Measurements from ENCODE around the gene SKI.

Gene SKI

DNA sequence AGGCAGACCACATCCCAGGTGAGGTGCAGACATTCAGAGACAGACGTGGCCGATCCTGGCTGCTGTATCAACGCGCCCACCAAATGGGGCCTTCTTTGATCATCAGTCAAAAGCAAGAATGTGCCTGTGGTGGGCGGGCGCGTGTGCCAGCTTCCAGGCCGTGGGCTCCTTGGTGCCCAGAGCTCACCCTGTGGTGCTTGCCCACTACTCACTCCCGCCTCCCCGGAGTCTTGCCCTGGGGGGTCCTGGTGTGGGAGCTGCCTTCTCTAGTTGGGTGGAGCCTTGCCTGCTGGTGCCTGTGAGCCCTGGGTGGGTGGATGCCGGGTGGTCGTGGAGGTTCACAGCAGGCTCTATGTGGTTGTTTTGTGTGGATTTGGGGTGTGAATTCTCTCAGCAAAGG, 70.6 kb downstream of the SKI start:
- DNase-seq = no peak

DNA sequence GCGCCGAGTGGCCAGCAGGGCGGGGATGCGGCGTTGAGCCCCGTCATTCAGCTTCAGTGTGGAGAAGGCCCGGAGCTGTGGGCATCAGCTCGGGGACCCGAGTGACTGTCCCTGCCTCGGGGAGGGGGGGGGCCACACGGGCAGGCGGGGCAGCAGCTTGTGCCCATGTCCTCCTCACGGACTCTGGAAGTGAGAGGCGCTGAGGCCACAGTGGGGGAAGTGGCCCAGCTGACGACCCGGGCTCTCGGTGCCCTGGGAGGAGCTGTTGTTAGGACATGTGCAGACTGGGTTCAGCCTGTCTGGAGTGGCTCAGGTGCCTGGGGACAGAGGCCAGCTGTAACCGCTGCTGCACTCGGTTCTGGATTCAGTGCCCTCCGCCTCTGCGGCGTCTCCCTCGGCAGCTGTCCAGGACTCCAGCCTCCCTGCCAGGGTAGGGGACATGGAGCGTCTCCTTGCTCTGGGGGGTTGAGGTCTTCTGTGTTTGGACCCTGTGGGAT, 71.1 kb downstream of the SKI start:
- no peak for DNase-seq

DNA sequence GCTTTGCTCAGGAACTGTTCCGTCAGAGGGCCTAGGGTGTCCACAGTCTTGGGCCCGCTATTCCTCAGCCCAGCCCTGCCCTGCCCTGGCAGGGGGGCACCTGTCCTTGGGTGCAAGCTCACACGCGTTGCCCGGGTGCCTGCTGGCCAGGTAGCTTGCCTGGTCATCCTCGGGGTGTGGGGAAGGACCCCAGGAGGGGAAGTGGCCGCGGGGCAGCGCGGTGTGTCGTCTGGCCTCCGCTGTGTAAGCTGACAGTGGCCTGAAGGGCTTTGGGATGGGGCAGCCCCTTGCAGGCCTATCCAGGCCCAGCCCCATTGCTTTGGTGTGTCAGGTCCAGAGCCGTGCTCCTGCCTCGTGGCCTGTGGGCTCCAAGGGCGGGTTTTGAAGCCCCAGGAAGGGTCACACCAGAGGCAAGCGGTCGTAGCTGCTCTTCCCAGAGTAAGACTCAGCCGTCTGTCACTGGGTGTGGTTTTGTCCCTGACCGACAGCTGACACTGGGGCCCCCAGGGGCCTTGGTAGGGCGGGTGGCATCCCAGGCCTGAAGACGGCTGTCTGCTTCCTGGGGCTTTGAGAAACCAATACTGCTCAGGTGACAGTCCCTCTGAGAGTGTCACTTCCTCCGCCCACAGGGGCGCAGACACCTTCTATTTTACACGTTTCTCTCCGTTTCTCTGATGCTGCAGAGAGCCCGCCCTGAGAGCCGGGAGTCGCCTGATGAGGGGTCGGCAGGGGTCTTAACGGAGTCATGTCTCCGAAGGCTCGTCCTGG, 72.1 kb downstream of the SKI start:
- no peak for DNase-seq

DNA sequence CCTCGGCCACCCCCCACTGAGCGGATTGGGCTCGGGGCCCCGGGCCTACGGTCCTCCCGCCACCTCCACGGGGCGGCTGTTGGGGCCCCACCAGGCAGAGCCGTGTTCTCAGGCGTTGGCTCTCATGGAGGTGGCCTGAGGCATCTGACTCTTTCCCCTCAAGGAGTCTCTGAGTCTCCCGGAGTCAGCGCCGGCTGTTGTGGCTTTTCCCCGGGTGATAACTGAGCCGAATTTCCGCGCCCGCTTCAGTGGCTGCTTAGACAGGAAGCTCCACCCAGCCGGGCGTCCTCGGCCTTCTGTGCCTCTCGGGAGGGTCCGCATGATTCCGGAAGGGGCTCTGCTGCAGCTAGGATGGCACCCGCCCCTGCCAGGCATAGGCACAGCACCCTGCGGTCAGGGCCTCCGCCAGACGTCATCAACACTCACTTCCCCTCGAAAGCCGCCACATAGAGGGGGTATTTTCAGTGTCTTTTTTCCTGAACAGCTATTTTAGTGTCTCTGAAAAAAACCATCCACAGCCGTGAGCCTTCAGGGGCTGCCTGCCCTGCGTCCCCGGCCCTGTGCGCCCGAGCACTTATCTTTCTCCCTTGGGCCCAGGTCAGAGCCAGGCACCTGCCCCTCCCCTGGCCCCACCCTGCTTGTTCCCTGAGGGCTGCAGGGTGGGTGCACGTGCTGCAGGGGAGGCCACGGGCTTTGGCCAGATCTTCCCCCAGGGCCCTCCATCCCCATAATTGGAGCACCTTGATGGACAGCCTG, 72.9 kb downstream of the SKI start:
- DNase-seq = no peak

DNA sequence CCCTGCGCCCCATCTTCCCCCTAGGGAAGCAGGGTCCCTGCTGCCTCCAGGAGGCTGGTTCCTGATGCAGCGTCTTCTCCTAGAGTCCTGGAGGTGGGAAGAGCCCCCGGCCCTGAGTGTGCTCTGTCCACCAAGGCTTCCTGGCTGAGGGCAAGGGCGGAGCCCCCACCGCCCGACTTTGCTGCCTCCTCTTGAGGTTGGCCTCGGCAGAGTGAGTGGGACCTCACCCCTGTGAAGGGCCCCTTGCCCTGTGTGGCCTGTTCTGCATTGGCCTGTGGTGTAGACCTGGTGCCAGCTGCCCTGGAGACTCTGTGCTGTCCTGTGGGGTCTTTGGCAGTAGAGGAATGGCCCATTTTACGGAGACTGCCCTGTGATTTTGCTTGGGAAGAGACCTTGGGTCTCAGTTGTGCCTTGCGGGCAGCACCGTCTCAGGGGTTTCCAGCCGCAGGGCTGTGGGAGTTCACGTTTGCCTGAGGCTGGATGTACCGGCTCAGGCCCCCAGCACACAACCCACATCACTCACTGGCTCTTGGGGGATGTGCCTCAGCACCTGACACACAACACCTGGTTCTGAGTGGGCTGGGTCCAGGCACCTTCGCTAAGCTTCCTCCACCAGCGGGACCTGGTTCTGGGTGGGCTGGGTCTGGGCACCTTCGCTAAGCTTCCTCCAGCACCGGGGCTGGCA, 73.6 kb downstream of the SKI start:
- no peak for DNase-seq

DNA sequence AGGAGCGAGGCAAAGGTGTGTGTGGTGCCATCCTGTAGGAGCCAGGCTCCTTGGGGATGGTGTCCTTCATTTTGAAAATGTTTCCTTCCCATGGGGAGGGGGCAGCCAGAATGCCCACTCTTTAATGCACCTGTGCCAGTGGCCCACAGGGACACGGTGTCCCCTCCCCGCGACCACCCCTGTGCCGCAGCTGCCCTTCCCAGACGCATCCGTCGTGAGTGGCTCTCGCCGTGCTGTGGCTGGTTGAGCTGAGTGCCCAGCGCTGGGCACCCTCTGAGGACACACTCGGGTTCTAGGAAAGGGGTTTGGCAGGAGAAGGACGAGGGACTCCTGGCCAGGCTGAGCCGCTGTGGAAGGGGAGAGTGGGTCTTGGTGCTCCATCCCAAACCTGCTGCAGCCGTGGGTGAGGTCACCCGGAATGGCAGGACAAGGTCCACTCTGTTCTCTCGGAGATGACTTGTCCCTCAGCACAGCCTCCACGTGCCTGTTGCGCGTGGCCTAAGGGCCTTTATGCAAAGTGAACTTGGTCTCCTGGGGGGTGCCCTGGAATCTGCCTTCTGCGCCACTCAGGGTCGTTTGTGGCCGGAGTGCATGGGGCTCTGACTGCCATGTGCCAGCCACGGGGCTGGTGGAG, 74.3 kb downstream of the SKI start:
- DNase-seq = no peak

DNA sequence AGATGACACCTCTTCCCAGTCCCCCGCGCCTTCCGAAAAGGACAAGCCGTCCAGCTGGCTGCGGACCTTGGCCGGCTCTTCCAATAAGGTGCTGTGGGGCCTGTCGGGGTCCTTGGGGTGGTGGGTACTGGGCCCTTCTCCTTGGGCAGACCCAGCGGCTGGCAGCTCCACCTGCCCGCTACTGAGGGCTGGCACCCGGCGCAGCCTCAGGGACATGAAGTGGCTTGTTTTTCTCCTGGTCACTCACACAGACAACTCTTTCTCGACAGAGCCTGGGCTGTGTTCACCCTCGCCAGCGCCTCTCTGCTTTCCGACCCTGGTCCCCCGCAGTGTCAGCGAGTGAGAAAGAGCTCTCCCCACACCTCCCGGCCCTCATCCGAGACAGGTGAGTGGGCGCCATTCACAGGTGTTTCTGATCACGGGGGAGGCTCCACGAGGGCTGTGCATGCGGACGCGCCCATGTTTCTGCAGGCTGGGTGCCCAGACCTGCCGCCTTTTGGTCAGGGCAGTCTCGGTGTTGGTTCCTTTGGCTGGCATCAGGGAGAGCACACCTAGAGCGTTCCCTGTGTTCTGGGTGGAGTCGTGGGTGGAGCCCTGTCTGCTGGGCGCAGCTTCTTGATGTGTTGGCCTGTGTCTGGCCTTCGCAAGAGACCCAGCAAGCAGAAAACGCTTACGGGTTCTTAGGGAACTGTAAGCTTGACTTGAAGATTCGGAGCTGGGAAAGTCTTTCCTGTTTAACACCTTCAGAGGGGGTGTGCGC, 75.1 kb downstream of the SKI start:
- no peak for DNase-seq

DNA sequence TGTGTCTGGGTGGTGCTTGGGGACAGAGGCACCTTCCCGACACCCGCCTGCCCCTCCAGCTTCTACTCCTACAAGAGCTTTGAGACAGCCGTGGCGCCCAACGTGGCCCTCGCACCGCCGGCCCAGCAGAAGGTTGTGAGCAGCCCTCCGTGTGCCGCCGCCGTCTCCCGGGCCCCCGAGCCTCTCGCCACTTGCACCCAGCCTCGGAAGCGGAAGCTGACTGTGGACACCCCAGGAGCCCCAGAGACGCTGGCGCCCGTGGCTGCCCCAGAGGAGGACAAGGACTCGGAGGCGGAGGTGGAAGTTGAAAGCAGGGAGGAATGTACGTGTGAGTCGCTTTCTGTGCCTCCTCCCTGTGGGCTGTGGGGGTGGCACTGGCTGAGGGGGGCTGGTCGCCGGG, 75.7 kb downstream of the SKI start:
- no peak for DNase-seq

DNA sequence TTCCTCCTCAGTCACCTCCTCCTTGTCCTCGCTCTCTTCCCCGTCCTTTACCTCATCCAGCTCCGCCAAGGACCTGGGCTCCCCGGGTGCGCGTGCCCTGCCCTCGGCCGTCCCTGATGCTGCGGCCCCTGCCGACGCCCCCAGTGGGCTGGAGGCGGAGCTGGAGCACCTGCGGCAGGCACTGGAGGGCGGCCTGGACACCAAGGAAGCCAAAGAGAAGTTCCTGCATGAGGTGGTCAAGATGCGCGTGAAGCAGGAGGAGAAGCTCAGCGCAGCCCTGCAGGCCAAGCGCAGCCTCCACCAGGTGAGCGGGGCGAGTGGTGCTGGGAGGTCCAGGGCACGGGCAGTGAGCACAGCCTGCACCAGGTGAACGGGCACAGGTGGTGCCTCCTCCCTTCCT, 76.2 kb downstream of the SKI start:
- no peak for DNase-seq

DNA sequence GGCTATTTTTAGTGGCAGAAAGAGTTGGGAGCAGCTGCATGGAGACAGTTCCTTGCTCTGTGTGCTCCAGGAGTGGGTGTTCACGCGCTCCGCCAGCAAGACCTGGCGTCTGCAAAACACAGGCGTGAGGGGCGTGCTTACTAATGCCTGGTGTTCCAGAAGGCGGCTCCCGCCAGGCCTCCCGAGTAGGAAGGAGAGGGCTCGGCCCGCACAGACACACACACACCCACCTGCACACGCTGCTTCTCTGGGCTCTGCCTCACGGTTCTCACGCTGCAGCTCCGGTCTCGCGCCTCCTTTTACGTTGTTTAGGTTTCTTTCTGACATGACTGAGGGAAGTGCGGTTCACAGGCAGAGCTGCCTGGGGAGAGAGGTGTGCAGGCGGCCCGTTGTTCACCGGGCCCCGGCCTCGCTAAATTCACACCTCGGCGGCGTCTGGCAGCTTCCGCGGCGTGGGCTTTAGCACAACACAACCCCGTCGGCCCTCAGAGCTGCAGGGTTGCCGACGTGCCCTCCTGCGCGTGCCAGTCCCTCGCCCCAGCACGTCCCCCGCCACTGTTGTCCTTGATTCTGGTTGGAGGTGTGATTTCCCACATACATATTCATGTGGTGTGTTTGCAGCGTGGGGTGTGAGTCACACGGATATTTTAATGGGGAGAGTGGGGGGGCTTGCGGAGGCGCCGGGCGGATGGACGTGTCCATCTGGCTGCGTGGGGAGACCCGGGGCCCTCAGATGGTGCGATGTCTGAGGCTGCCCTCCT, 77.0 kb downstream of the SKI start:
- no peak for DNase-seq

DNA sequence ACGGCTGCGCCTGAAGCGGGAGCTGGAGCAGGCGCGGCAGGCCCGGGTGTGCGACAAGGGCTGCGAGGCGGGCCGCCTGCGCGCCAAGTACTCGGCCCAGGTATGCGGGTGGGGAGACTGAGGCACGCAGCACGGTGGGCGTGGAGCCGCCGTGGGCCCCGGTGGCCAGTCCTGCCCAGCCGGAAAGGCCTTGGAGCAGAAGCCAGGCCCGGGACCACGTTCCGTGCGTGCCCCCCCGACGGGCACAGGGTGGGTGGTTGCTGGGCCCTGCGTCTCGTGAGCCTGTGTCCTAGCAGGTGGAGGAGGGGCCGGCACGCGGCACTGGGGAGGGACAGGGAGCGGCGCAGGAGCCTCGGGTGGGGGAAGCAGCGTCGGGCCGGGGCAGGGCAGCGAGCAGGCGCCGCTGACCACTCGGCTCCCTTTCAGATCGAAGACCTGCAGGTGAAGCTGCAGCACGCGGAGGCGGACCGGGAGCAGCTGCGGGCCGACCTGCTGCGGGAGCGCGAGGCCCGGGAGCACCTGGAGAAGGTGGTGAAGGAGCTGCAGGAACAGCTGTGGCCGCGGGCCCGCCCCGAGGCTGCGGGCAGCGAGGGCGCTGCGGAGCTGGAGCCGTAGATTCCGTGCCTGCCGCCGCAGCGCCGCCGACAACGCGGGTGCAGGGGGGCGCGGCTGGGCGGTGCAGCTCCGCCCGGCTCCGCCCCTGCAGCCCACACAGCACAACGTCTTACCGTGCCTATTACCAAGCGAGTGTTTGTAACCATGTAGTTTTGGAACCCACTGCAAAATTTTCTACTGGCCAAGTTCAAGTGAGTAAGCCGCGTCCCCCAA, 78.2 kb downstream of the SKI start:
- no peak for DNase-seq

DNA sequence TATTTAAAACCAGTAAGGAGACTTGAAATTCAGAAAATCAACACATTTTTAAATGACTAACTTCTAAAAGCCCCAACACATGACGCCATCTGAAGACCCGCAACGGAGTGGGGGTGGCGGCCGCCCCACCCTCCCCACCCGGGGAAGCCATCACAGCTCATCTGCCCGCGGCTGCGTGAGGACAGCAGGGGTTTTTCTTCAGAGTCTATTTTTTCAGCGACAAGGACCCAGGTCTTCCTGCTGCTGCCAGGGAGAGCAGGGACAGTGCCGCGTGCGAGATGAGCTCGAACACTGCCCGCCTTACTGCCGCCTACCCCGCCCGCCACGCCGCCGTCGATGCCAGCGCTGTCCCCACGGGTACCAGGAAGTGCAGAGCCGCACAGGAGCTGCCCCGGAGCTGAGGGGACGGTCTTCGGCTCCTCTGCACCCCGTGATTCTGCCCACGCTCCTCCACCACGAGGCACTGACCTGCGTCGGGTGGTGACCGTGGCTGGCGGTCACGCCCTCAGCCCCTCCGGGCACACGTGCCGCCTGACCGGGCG, 79.0 kb downstream of the SKI start:
- DNase-seq = no peak

DNA sequence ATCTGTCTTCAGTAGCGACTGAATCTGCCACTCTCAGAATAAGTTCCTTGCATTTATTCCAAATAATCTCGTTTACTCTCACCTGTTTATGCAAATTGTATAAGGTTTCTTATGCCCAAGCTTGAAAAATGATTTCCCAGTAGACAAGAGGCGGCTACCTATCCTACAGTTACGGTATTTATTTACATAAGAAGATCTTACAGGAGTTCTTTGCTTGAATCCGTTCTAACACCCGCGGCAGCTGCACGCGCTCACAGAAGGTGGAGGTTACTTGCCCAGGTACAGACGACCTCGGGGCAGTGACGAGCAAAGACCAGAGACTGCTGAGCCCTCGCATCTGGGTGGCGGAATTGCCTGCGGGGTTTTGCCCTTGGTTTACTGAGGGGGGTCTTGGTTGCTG, 79.9 kb downstream of the SKI start:
- no peak for DNase-seq

DNA sequence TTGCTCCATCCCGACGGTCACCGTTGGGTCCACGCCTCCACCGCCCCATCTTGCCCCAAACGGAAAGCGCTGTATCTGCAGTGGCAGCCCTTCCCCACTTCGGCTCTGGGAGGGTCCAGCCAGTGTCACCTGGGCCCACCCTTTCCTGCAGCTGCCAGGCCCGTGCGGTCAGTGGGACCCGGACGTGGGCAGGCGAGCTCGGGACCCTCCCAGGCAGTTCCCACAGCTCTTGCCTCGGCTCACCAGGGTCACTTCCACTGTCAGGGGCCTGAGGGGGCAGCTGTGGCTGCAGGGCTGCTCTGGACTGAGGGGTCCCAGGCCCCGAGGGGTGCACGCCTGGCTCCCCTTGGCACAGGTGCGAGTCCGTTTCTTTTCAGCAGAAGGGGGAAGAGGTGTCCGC, 80.7 kb downstream of the SKI start:
- no peak for DNase-seq

DNA sequence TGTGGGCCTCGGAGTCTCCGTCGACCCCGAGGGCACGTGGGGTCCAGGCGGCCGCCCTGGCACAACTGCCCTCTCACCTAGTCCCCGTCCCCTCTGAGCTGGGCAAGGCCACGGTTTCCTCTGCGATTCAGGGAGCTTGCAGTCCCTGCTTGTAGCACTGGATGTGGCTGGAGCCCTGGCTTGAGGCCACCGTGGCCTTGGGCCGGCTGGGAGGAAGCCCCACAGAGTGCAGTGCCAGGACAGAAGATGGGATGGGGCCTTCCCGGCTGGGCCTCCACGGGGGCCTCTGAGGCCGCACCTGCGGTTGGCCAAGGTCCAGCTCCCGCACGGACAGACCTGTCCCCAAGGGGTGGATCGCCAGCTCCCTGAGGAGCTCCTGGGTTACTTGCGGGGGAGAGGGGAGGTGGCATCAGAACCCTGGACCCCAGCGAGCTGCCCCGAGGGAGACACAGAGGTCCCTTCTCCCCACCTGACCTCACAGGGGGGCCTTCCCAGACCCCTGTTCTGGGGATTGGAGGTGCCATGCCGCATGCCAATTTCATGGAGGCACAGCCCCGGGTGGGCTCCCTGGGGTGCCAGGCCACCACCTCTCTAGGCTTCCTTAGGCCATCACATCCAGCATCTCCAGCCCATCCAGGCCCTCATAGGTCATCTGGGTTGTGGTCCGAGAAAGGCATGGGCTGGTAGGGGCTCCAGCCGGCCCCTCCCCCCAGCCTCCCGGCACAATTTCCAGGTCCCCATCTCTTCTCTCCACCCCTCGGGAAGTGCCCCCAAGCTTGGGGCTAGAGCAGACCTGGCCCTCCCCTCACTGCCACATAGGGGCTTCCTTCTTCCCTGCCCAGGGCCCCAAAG, 82.4 kb downstream of the SKI start:
- DNase-seq = no peak

DNA sequence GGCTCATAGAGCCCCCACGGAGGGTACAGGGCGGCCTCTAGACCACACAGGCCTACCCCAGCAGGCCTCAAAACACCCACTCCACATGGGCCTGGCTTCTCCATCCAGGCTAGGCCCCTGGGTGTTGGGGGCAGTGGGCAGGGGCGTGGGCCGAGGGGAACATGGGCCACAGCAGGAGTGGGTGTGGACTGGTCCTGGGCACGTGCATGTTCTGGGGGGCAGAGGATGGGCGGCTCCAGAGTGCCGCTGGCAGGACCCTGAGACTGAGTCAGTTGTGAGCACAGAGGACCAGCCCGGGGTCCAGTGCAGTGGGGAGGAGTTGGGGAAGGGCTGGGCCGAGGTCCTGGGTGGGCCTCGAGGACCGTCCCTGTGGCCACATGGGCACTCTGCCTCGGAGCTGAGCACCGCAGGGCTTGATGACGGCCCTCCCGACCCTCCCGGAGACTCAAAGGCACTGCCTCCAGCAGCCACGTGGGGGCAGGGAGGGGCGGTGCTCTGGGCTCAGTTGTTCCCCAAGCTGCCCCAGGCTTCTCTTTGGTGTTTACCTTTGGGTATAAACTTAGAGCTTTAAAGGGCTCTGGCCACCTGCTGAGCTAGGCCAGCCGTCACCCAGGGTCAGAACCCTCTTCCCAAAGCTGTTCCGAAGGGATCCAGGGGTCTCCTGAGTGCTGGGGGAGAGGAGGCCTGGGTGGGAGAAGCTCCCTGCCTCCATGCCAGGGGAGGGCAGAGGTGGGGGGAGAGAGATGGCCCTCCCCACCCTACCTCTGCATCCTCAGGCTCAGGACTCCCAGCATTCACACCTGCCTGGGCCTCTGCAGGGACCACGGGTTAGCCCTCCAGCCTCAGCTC, 83.3 kb downstream of the SKI start:
- DNase-seq = no peak

DNA sequence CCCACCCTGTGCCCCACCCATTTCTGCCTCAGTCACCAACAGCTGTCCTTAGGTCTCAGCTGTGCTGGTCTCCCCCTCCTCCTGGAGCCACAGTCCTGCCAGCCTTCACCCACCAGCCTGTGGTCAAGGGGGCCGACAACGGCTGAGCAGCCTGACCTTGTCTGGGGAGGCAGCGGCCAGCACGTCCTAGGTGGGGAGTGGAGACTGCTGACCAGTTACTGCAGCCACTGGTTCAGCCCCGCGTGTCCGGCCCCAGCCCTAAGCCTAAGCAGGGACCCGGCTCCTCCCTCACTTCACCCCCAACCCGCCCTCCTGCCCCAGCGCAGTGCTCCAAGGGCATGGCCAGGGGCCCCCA, 84.0 kb downstream of the SKI start:
- no peak for DNase-seq

DNA sequence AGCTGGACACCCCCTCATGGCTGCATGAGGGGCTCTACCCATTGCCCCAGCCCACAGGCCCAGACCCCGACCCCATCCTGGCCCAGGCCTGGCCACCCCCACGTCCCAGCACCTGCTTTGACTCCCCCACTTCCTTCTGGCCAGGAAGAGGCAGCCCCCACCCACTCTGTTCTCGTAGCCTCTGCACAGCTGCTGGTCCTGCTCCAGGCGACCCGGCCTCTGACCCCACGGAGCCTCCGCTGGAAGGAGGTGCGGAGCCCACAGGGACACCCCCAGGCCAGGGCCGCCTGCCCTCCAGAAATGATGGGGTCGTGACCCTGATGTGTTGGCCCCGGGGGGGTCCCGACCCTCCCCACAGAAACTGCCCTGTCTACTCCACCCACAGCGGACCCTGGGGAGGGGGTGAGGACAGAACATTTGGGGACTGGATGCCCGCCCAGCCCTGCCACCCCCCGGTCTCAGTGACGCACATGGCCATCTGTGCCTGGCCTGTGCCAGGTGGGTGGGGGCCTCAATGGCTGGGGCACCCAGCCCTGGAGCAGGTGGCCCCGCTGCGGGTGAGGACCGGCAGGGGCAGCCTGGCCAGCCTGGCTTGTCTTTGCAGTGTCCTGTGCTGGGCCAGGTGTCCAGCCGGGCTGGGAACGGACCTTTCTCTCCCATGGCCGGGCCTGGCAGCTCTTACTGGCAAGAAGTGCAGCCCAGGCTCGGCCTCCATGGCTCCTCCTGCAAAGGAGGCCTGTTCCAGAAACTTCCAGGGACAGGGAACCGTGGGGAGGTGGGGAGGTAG, 84.6 kb downstream of the SKI start:
- DNase-seq = no peak

Measured in amniotic stem cell (primary cell).